ENCODE measurements around the gene MRPL43. TPM values are rescaled to one million over a fixed set of nuclear protein-coding genes. Genes with fewer than 3 reads are reported as not detected.
"Not testable (repeated sequence)": the region's sequence is repeated elsewhere in the genome, so short reads cannot be mapped to it uniquely, and the experiment has no call there.

The MRPL43 gene
- total RNA-seq: 10 to 100 TPM; 47.0 to 50.1 TPM

- intact Hi-C loops (cut with micrococcal nuclease): loop anchor here (1.0 kb wide), 1 partner anchor 10 kb away; no protein-coding TSS in a partner anchor
- H3K27me3 Mint-ChIP-seq: no peaks in the 10 kb centered on the region
- peak within 1 kb of the TSS; percentile 92 for H3K4me3 Mint-ChIP-seq
- H3K36me3 Mint-ChIP-seq: peaks cover 33% of the 10 kb centered on the region
- no peaks in the 10 kb centered on the region for H3K9me3 Mint-ChIP-seq
- peak within 1 kb of the TSS; percentile 76 for H3K27ac Mint-ChIP-seq
- H3K4me1 Mint-ChIP-seq (ENCODE audit: low read depth): peaks cover 46% of the 10 kb centered on the region
- ChIA-PET POLR2A (interaction anchor here (0.6 to 1.3 kb wide), 3 partner anchors 28 to 1014 kb away, joined by 3 read pairs; no protein-coding TSS in a partner anchor), CTCF (interaction anchor here (1.2 to 5.7 kb wide), 4 partner anchors 11 to 32 kb away, joined by 3 to 58 read pairs (median 8); partner anchors contain the start of gene LZTS2)
- peak; percentile 92 for DNase-seq
Measured at GRCh38 chr10:100986952-100987684, at the start of gene MRPL43, which contains the start of gene TWNK. TSS of gene MRPL43 (minus strand) at chr10:100987497. CDS start at chr10:100987443, 54 bp downstream. TSS of gene TWNK (plus strand) at chr10:100987543. CDS start at chr10:100988211, 668 bp downstream.

- intact Hi-C loops (cut with micrococcal nuclease): no loop called here
- no peak for DNase-seq
- peaks cover 17% of the 10 kb centered on the region for H3K4me1 Mint-ChIP-seq (ENCODE audit: low read depth)
- H3K9me3 Mint-ChIP-seq: no peaks in the 10 kb centered on the region
- ChIA-PET CTCF (interaction anchor here (1.6 to 28.4 kb wide), 3 partner anchors 14 to 28 kb away, joined by 7 to 559 read pairs (median 137); partner anchors contain the start of gene KAZALD1), POLR2A (no interaction called here)
- peaks cover 9% of the 10 kb centered on the region for H3K36me3 Mint-ChIP-seq
- H3K4me3 Mint-ChIP-seq: no peak overlapping the region
- H3K27ac Mint-ChIP-seq: no peak overlapping the region
- no peaks in the 10 kb centered on the region for H3K27me3 Mint-ChIP-seq
Measured at GRCh38 chr10:101036726-101037125, 49.4 kb upstream of the MRPL43 start.

- no peaks in the 10 kb centered on the region for H3K9me3 Mint-ChIP-seq
- no peaks in the 10 kb centered on the region for H3K27me3 Mint-ChIP-seq
- no peak overlapping the region for H3K27ac Mint-ChIP-seq
- no peak for DNase-seq
- H3K4me3 Mint-ChIP-seq: no peak overlapping the region
- H3K36me3 Mint-ChIP-seq: peaks cover 9% of the 10 kb centered on the region
- ChIA-PET POLR2A (no interaction called here), CTCF (interaction anchor here (0.7 to 28.4 kb wide), 4 partner anchors 14 to 38 kb away, joined by 3 to 559 read pairs (median 72); partner anchors contain the start of gene KAZALD1)
- intact Hi-C loops (cut with micrococcal nuclease): no loop called here
- H3K4me1 Mint-ChIP-seq (ENCODE audit: low read depth): peaks cover 15% of the 10 kb centered on the region
Measured at GRCh38 chr10:101035916-101036702, 48.8 kb upstream of the MRPL43 start.

GRCh38 chr10:101035314-101035713 lies 48.0 kb upstream of the MRPL43 start:
- intact Hi-C loops (cut with micrococcal nuclease): no loop called here
- no peaks in the 10 kb centered on the region for H3K27me3 Mint-ChIP-seq
- H3K4me1 Mint-ChIP-seq (ENCODE audit: low read depth): peaks cover 17% of the 10 kb centered on the region
- DNase-seq: no peak
- no peak overlapping the region for H3K4me3 Mint-ChIP-seq
- H3K27ac Mint-ChIP-seq: no peak overlapping the region
- H3K36me3 Mint-ChIP-seq: peaks cover 8% of the 10 kb centered on the region
- H3K9me3 Mint-ChIP-seq: no peaks in the 10 kb centered on the region
- ChIA-PET CTCF (interaction anchor here (0.7 to 28.4 kb wide), 5 partner anchors 8 to 37 kb away, joined by 3 to 559 read pairs (median 5); partner anchors contain the start of gene KAZALD1), POLR2A (no interaction called here)

GRCh38 chr10:101034404-101034803 lies 47.1 kb upstream of the MRPL43 start:
- not testable (repeated sequence) for H3K27me3 Mint-ChIP-seq, DNase-seq, H3K27ac Mint-ChIP-seq, H3K4me3 Mint-ChIP-seq, H3K9me3 Mint-ChIP-seq, H3K36me3 Mint-ChIP-seq
- intact Hi-C loops (cut with micrococcal nuclease): loop anchor here (5.0 kb wide), 1 partner anchor 122 kb away; the partner anchor contains the start of gene SLF2
- CTCF ChIA-PET: interaction anchor here (1.1 to 28.4 kb wide), 5 partner anchors 9 to 30 kb away, joined by 3 to 559 read pairs (median 5); partner anchors contain the start of gene KAZALD1
- peaks cover 17% of the 10 kb centered on the region for H3K4me1 Mint-ChIP-seq (ENCODE audit: low read depth)
- POLR2A ChIA-PET: interaction anchor here (0.6 kb wide), 1 partner anchor 986 kb away, joined by 4 read pairs; no protein-coding TSS in a partner anchor

- Mint-ChIP-seq H3K4me3 (peak overlapping the region; percentile 9), H3K27me3 (no peaks in the 10 kb centered on the region), H3K36me3 (peaks cover 8% of the 10 kb centered on the region), H3K4me1 (ENCODE audit: low read depth) (peaks cover 17% of the 10 kb centered on the region), H3K9me3 (no peaks in the 10 kb centered on the region), H3K27ac (no peak overlapping the region)
- DNase-seq: no peak
- ChIA-PET CTCF (interaction anchor here (3.6 to 28.4 kb wide), 4 partner anchors 9 to 36 kb away, joined by 28 to 559 read pairs (median 91); partner anchors contain the start of gene KAZALD1), POLR2A (interaction anchor here (0.6 kb wide), 1 partner anchor 16 kb away, joined by 3 read pairs; no protein-coding TSS in a partner anchor)
- intact Hi-C loops (cut with micrococcal nuclease): loop anchor here (5.0 kb wide), 1 partner anchor 121 kb away; the partner anchor contains the start of gene SLF2
Measured at GRCh38 chr10:101033276-101033675, 46.0 kb upstream of the MRPL43 start.

GRCh38 chr10:101032637-101033224 lies 45.4 kb upstream of the MRPL43 start:
- H3K36me3 Mint-ChIP-seq: peaks cover 8% of the 10 kb centered on the region
- POLR2A ChIA-PET: interaction anchor here (0.6 to 3.0 kb wide), 7 partner anchors 10 to 36 kb away, joined by 3 to 14 read pairs (median 5); partner anchors contain the start of gene KAZALD1
- intact Hi-C loops (cut with micrococcal nuclease): loop anchor here (1.0 to 5.0 kb wide), 4 partner anchors 10 to 120 kb away; partner anchors contain the start of gene SLF2

GRCh38 chr10:101031796-101032636 lies 44.7 kb upstream of the MRPL43 start:
- H3K4me3 Mint-ChIP-seq: peak overlapping the region; percentile 79
- no peaks in the 10 kb centered on the region for H3K27me3 Mint-ChIP-seq
- intact Hi-C loops (cut with micrococcal nuclease): loop anchor here (1.0 to 5.0 kb wide), 5 partner anchors 10 to 120 kb away; partner anchors contain the start of gene SLF2
- CTCF ChIA-PET: interaction anchor here (0.7 to 28.4 kb wide), 9 partner anchors 10 to 130 kb away, joined by 3 to 559 read pairs (median 25); partner anchors contain the start of genes KAZALD1 and LZTS2
- POLR2A ChIA-PET: interaction anchor here (0.9 to 3.0 kb wide), 9 partner anchors 10 to 45 kb away, joined by 3 to 14 read pairs (median 5); partner anchors contain the start of genes KAZALD1 and LZTS2
- DNase-seq: peak; percentile 86
- peaks cover 17% of the 10 kb centered on the region for H3K4me1 Mint-ChIP-seq (ENCODE audit: low read depth)
- H3K9me3 Mint-ChIP-seq: no peaks in the 10 kb centered on the region
- peaks cover 6% of the 10 kb centered on the region for H3K36me3 Mint-ChIP-seq
- H3K27ac Mint-ChIP-seq: peak overlapping the region; percentile 88

More at GRCh38 chr10:101032637-101033224, 45.4 kb upstream of the MRPL43 start:
- Mint-ChIP-seq H3K9me3 (no peaks in the 10 kb centered on the region), H3K4me3 (peak overlapping the region; percentile 79), H3K27me3 (no peaks in the 10 kb centered on the region), H3K4me1 (ENCODE audit: low read depth) (peaks cover 17% of the 10 kb centered on the region), H3K27ac (peak overlapping the region; percentile 88)
- peak; percentile 79 for DNase-seq
- CTCF ChIA-PET: interaction anchor here (1.7 to 28.4 kb wide), 7 partner anchors 9 to 129 kb away, joined by 6 to 559 read pairs (median 28); partner anchors contain the start of gene KAZALD1

GRCh38 chr10:101031128-101031795 lies 44.0 kb upstream of the MRPL43 start, which contains the start of the genes PDZD7 and SFXN3:
TSS of gene PDZD7 (minus strand) at chr10:101031129. CDS start at chr10:101030219, 910 bp downstream.
TSS of gene SFXN3 (plus strand) at chr10:101031234. CDS start at chr10:101034695, 3,461 bp downstream.
- H3K4me1 Mint-ChIP-seq (ENCODE audit: low read depth): peaks cover 17% of the 10 kb centered on the region
- no peaks in the 10 kb centered on the region for H3K9me3 Mint-ChIP-seq
- ChIA-PET POLR2A (interaction anchor here (0.9 to 3.0 kb wide), 9 partner anchors 11 to 45 kb away, joined by 3 to 14 read pairs (median 5); partner anchors contain the start of genes KAZALD1 and LZTS2), CTCF (interaction anchor here (0.6 to 28.4 kb wide), 16 partner anchors 11 to 752 kb away, joined by 3 to 559 read pairs (median 4); partner anchors contain the start of genes KAZALD1, LZTS2 and NPM3)
- intact Hi-C loops (cut with micrococcal nuclease): loop anchor here (2.0 to 5.0 kb wide), 2 partner anchors 18 to 119 kb away; partner anchors contain the start of gene SLF2
- H3K36me3 Mint-ChIP-seq: peaks cover 6% of the 10 kb centered on the region
- H3K27me3 Mint-ChIP-seq: no peaks in the 10 kb centered on the region
- peak within 1 kb of the TSS; percentile 79 for H3K4me3 Mint-ChIP-seq
- peak; percentile 98 for DNase-seq
- peak within 1 kb of the TSS; percentile 84 for H3K27ac Mint-ChIP-seq

Measured in activated CD4-positive, alpha-beta memory T cell treated with anti-CD3 and anti-CD28 coated beads for 36 hours (primary cell).